ENCODE data around the gene HOXB6.

Gene HOXB6

GRCh38 chr17:48604770-48605329 is at the start of gene HOXB6:
TSS of gene HOXB6 (minus strand) at chr17:48604986. CDS start at chr17:48598150, 6,836 bp downstream.
- no peak for DNase-seq

GRCh38 chr17:48649741-48650140 is 45.0 kb upstream of the HOXB6 start:
- DNase-seq = no peak

- DNase-seq = no peak
These were observed 43.1 kb upstream of the HOXB6 start for GRCh38 chr17:48647963-48648245.

GRCh38 chr17:48647103-48647962 is 42.5 kb upstream of the HOXB6 start:
- no peak for DNase-seq

GRCh38 chr17:48646183-48647102 is 41.7 kb upstream of the HOXB6 start:
- peak; percentile 70 for DNase-seq

- no peak for DNase-seq
These were observed 40.9 kb upstream of the HOXB6 start for GRCh38 chr17:48645639-48646182.

GRCh38 chr17:48644910-48645557 is 40.2 kb upstream of the HOXB6 start:
- no peak for DNase-seq

GRCh38 chr17:48644159-48644558 is 39.4 kb upstream of the HOXB6 start:
- no peak for DNase-seq

GRCh38 chr17:48643697-48644012 is 38.9 kb upstream of the HOXB6 start:
- no peak for DNase-seq

GRCh38 chr17:48642843-48643696 is 38.3 kb upstream of the HOXB6 start:
- DNase-seq = no peak

GRCh38 chr17:48642059-48642842 is 37.5 kb upstream of the HOXB6 start:
- no peak for DNase-seq

GRCh38 chr17:48641541-48642058 is 36.8 kb upstream of the HOXB6 start:
- no peak for DNase-seq

GRCh38 chr17:48640858-48641180 is 36.0 kb upstream of the HOXB6 start:
- DNase-seq = no peak

- DNase-seq = no peak
These were observed 35.4 kb upstream of the HOXB6 start for GRCh38 chr17:48639982-48640857.

GRCh38 chr17:48639136-48639535 is 34.4 kb upstream of the HOXB6 start:
- no peak for DNase-seq

GRCh38 chr17:48637323-48638260 is 32.8 kb upstream of the HOXB6 start:
- no peak for DNase-seq

GRCh38 chr17:48636177-48637018 is 31.6 kb upstream of the HOXB6 start:
- peak; percentile 90 for DNase-seq

Measured in activated CD8-positive, alpha-beta memory T cell treated with anti-CD3 and anti-CD28 coated beads for 24 hours (primary cell).